SK-N-DZ (cell line): ENCODE measurements around the gene MOB1A. TPM values are rescaled to one million over a fixed set of nuclear protein-coding genes. Genes with fewer than 3 reads are reported as not detected.
"Not testable (repeated sequence)": the region's sequence is repeated elsewhere in the genome, so short reads cannot be mapped to it uniquely, and the experiment has no call there.

ENCODE experiments used
- DNase-seq: peaks from one replicate; pipeline ENCODE4 v3.0.0-alpha.2; 2015; ENCODE audit warnings: low spot score
- polyA plus RNA-seq, 2 experiments: library from polyadenylated mRNA; depleted of rRNA; stranded (reverse); fragments of >200 nt; gene quantifications; 2 replicates each; pipeline ENCODE4 v1.2.3, GENCODE V29; 2014

Gene MOB1A
- polyA plus RNA-seq (2014; cell fraction: cytosol; rRNA removed), result 42.2 and 50.9 TPM in 2 replicates
- 10.6 and 31.7 TPM in 2 replicates for polyA plus RNA-seq (2014; cell fraction: nucleus; rRNA removed)

- peak; percentile 98 for DNase-seq
These were observed at the start of gene MOB1A for GRCh38 chr2:74178211-74179062. Gene MOB1A (minus strand): TSS chr2:74178879. CDS start chr2:74178674, 205 bp downstream.

GRCh38 chr2:74227646-74228045 lies 49.0 kb upstream of the MOB1A start:
- no peak for DNase-seq

DNA sequence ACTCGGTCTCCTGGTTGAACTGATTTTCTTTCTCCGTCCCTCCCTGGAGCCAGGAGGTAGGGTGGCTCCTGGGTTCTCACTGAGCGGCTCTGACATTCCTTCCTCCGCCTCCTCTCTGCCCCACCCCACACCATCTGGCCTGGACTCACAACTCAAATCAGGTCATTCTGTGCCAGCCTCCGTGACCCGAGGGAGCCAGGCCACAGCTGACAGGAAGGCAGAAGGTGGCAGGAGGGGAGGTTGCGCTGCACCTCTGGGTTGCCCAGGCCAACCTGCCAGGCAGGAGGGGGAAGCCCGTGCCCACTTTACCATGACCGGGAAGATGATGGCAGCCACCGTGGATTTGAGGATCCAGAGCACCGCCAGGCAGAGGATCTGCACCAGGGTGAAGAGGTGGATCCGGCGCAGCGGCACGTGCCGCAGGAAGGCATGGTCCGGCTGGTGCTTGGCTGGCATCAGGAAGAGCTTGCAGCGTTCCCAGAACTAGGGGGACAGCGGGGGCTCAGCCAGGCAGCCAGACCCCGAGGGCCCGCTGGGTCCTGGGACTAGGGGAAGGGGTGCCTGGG lies 48.1 kb upstream of the MOB1A start:
- DNase-seq, result no peak

DNA sequence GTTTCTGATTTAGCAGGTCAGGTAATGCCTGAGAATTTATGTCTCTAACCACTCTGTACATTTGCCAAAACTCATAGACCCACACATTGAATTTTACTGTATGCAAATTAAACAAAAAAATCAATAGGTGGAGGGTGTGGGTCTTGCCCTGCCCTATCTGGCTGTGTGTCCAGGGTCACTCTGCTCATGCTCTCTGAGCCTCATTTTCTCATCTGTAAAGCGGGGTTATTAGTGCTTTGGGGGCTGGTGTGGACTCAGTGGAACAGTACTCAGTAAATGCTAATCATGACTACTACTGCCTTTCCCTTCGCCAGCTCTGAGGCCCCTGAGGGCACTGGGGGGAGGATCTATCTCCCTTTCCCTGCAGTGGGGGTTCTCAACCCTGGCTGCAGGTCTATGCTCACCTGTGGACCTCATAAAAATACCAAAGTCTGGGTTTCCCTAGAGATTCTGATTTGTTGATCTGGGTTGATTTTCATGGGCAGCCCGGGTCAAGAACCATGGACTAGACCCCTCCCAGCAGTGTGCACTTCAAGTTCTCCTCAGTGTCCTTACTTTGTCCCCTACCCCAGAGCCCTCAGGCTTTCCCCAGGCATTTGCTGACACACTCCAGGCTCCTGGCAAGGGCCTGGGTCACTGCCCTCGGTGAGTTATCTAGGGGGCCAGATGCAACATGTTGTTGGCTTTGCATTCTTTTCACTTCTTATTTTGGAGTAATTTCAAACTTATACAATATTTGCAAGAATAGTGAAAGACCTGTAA lies 47.2 kb upstream of the MOB1A start:
- DNase-seq, result no peak

- no peak for DNase-seq
These were observed 45.5 kb upstream of the MOB1A start for GRCh38 chr2:74223941-74224770.

- DNase-seq, result no peak
These were observed 43.6 kb upstream of the MOB1A start for GRCh38 chr2:74222300-74222650.

DNA sequence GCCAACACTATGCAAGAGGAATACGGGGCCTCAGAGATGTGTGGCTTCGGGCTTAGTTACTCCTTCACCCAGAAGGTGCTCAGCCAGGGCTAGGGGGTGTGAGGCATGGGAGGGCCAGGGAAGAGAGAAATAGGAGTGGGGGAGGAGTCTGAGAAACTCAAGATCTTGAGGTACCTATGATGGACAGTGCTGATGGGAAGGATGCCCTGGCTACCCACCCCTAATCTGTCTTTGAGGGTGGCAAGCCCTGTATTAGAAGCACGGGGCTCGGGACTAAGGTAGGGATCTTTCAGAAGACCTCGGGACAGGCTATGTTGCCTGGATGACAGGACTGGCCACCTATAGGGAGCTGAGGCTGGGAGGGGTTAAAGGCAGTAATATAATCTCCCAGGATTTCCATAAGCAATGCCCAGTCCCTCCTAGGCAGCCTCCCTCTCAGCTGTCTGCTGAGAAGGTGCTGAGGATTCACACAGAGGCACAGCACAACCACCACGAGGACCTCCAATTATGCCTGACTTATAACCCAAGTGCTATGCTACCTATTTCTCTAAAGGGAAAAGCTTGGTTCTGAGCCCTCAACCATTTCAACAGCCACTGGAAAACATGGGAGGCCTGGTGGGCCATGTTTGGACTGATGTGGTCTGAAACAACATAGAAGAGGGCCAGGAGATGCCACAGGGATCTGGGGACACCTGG lies 43.1 kb upstream of the MOB1A start:
- no peak for DNase-seq

DNA sequence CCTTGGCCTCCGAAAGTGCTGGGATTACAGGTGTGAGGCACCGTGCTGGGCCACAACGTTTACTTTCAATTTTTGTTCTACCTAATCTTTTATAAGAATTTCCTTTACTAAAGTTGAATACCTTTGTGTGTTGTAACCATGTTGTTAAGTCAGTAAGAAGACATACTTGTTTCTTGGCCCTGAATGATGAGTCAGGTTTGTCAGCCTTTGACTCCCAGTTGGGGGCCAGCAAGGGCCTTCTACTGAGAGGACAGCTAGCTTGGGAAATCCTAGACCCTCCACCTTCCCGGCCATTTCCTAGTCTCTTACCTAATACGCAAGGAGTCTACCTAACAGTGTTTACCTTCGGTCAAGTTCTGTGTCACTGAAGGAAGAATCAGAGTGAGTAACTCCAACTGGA lies 42.4 kb upstream of the MOB1A start:
- no peak for DNase-seq

DNA sequence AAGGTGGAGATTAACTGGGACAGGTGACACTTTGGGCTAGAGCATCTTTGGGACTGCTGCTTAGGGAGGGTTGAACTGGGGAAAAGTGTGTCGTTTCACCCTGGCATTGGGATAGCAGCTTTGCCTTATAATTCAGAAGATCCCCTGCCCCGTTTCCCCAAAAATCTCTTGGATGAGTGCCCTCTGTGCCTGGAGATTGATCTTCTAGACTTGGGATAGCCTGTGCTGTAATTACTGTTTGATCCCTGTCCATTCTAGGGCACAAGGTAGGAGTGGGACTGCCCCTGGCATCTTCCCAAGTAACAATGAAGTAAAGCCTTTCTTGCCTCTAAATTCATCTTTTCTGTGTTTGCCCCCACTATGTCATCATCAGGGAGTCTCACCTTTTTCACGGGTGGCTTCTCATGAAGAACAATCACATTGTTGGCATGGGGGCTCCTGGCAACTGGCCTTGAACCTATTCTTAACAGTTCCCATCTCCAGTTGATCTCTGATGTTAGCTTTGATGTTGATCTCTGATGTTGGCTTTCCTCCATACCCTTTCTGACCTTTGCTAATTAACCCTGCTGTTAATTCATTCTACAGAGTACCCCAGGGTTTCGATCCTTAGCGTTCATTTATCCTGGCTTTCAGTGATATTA lies 41.3 kb upstream of the MOB1A start:
- DNase-seq, result no peak

DNA sequence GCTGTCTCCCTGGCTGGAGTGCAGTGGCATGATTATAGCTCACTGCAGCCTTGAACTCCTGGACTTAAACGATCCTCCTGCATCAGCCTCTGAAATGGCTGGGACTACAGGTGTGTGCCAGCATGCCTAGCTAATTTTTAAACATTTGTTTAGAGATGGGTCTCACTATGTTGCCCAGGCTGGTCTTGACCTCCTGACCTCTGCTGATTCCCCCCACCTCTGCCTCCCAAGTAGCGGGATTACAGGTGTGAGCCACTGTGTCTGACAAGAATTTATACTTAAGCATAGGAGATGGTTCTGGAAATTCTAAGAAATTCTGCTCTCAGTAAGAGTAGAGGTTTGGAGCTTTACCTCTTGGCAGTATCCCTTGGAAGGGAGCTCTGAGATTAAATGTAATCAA lies 38.0 kb upstream of the MOB1A start:
- no peak for DNase-seq

DNA sequence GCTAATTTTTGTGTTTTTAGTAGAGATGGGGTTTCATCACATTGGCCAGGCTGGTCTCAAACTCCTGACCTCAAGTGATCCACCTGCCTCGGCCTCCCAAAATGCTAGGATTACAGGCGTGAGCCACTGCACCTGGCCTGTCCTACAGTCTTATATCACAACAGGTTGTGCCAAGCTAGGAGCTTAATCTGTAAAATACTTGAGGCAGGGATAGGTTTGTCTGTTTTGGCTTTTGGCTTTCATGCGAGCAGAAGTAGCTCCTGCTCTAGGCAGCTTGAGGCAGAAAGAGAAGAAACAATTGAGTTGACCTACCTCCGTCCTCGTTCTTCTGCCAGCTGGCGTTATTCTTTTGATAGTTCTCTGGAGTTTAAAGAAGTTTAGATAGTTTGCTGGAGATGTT lies 37.1 kb upstream of the MOB1A start:
- DNase-seq, result not testable (repeated sequence)

GRCh38 chr2:74212702-74213410 lies 34.2 kb upstream of the MOB1A start:
- DNase-seq, result no peak

DNA sequence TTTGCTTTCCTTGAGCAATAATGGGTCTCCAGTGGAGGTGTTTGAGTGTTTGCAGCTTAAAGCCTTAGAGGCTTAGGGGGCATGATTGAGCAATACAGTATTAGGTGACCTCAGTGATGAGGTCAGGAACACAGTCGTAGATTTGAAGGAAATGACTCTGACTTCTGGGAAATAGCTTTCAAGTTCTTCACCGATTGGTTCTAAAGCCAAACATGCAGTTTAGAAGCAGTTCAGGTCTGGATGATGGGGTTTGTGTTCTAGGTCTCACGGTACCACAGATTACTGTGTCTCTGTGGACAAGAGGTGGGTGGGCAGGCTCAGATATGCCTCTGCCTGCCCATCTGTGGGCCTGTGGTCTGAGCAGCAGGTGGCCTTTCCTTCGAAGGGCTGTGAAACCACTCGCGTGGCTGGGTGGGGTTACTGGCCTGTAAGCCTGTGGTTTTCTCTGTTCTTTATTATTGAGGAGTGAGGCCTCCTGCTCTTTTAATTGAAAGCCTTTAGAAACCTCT lies 27.6 kb upstream of the MOB1A start:
- no peak for DNase-seq

GRCh38 chr2:74205596-74205995 lies 26.9 kb upstream of the MOB1A start:
- no peak for DNase-seq

DNA sequence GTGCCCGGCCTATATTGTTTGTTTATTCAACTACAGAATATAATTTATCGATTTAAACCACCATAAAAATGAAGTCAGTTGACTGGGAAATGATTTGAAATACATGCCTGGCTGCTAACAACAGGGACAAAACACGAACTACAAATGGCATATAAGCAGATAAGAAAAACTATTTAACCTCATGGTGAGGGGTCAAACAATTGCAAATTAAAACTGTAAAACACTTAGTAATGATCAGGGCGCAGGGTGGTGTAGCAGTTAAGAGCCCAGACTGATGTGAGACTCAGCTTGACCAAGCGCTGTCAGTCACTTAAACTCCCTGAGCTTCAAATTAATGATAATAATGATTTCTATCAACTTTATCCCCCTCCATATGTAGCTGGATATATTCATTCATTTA lies 26.4 kb upstream of the MOB1A start:
- DNase-seq, result no peak

- no peak for DNase-seq
These were observed 25.8 kb upstream of the MOB1A start for GRCh38 chr2:74204436-74204835.

- DNase-seq, result no peak
These were observed 22.9 kb upstream of the MOB1A start for GRCh38 chr2:74201596-74201995.

GRCh38 chr2:74201196-74201595 lies 22.5 kb upstream of the MOB1A start:
- no peak for DNase-seq

GRCh38 chr2:74199871-74200305 lies 21.2 kb upstream of the MOB1A start:
- DNase-seq, result no peak
